IPS-NIHi7 (cell line): ENCODE data around the gene CETP.
"Not testable (repeated sequence)": the region's sequence is repeated elsewhere in the genome, so short reads cannot be mapped to it uniquely, and the experiment has no call there.

Experiments
- DNase-seq: peaks from one replicate; pipeline ENCODE4 v3.0.0; 2012; ENCODE audit warnings: mixed read lengths; ENCODE audit errors: extremely low spot score

The CETP gene

GRCh38 chr16:56934599-56935145 is 27.1 kb upstream of the CETP start:
- DNase-seq = not testable (repeated sequence)

- DNase-seq = no peak
Observed at GRCh38 chr16:56935201-56935600, 26.5 kb upstream of the CETP start.

DNA sequence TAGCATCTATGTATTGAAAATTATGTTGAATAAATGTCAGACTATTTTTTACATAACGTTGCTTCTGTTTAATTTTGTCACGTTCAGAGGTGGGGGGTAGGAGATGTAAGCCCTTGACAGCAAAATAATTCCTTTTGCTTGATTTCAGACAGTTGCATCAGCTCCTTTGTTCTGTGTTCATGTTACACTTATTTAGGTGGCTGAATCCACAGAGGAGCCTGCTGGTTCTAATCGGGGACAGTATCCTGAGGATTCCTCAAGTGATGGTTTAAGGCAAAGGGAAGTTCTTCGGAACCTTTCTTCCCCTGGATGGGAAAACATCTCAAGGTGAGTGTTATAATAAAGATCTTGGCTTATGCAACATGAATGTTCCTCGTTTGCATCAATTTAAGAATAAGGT is 25.3 kb upstream of the CETP start:
- no peak for DNase-seq

- no peak for DNase-seq
Observed at GRCh38 chr16:56936950-56937349, 24.8 kb upstream of the CETP start.

- no peak for DNase-seq
Observed at GRCh38 chr16:56938664-56939513, 22.9 kb upstream of the CETP start.

DNA sequence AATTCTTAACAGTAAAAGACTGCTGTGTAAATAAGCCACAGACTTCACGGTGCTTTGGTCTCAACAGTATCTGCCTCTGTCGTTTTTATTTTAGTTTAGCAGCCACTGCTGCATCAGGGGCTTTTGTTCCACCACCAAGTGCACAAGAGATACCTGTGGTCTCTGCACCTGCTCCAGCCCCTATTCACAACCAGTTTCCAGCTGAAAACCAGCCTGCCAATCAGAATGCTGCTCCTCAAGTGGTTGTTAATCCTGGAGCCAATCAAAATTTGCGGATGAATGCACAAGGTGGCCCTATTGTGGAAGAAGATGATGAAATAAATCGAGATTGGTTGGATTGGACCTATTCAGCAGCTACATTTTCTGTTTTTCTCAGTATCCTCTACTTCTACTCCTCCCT is 21.9 kb upstream of the CETP start:
- no peak for DNase-seq

- DNase-seq = no peak
Observed at GRCh38 chr16:56941092-56941491, 20.7 kb upstream of the CETP start.

DNA sequence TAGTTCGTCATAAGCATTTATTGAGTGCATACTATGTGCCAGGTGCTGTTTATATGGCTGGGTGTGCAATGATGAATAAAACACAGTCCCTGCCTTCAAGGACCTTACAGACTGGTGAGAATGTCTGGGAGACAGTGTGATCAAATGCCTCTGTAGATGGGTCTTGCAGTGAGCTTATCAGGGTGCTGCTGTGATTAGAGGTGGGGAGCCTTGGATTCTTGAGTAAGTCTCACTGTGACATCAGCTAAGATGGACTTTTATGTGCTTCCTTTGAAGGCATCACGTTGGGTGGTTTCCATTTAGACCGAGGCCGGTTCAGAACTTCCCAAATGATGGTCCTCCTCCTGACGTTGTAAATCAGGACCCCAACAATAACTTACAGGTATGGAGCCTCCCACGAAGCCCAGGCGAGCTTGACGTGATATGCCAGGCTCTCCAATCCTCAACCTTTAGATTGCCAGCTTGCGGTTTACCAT is 19.9 kb upstream of the CETP start:
- DNase-seq = no peak

DNA sequence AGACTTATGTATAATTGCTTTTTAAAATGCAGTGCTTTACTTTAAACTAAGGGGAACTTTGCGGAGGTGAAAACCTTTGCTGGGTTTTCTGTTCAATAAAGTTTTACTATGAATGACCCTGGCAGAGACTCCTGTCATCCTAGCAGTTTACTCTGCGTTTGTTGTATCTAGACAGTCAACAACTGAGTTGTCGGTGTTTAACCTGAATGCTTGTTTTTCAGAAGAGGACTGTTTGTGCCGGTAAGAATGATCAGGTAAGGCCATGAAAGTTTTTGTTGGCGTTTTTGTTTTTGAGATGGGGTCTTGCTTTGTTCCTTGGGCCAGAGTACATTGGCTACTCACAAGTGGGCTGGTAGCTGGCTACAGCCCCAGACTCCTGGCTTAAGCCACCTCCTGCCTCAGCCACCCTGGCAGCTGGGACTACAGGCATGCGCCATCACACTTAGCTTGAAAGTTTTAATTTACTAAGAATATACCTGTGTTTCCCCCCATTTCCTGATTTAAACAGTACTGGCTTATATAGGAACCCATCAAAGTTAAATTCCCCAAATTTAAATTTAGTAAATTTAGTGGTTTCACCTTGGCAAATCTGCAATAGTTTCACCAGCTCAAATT is 17.9 kb upstream of the CETP start:
- no peak for DNase-seq

DNA sequence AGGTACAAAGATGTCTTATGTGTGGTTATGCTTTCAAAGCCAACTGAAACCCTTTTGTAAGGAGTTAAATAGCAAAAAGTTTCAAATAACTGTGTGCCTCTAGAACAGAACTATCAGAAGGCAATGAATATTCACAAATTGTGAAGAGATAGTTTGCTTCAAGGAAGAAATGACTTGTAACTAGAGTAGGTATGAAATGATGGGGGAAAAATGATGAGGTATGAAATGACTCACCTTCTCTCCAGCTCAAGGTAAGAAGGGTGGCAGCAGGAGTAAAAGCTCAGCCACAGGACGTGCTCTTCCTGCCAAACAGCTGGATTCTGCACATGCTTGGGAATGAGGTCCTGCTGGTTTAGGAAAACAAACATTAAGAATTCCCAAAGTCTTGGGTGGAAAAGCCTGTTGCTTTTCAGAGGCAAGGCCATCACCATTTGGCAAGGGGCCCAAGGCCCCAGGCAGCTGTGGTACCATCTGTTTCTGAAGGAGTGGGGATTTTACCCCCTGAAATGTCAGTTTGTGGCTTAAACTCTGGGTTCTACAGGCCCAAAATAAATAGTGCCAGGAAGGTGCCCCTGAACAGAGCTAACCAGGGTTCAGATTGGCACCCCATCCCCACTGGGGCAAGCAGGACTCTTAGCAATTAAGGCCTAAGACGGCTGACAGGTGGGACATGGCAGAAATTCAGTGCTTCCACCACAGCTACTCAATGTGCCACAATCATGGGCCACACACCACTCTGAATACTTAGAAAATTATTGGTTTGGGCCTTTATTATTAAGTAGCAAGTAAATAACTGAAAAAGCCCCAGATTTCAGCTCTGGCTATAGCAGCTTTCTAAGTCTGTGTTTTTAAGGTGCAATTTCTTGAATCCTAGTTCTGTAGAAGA is 16.6 kb upstream of the CETP start:
- DNase-seq = no peak

DNA sequence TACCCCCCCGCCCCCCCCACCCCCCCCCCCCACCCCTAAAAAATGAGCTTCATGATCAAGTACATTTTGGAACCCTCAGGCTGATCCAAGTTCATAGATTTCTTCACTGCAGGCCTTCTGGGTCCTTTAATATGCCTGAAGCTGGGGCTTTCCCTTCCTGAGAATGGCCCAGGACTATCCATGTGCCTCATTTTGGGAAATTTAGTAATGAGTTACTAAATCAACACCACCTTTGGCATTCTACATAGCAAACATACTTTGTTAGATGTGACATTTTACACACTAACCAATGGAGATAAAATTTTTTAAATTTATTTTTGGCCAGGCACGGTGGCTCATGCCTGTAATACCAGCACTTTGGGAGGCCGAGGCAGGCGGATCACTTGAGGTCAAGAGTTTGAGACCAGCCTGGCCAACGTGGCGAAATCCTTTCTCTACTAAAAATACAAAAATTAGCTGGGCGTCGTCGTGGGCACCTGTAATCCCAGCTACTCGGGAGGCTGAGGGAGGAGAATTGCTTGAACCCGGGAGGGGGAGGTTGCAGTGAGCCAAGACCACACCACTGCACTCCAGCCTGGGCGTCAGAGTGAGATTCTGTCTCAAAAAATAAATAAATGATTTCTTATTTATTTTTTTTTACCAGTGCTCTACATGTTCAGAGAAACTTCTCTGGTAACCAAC is 15.8 kb upstream of the CETP start:
- no peak for DNase-seq

GRCh38 chr16:56946767-56947603 is 14.8 kb upstream of the CETP start:
- no peak for DNase-seq

DNA sequence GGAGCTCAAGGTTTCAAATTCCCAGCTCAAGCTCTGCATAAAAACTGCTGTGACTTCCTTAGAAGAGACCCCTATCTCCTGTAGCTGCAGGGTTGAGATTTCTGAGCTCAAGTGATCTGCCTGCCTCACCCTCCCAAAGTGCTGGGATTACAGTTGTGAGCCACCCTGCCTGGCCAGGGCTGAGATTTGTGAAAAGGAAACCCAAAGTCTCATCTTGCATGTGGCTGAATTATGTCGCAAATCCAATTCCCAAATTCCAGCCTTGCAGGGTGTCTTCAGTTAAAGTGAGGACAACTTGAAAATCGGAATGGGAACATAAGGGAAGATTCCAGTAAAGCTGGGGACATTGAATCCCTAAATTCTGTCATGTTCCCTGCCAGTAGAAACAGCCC is 14.2 kb upstream of the CETP start:
- DNase-seq = no peak

- DNase-seq = no peak
Observed at GRCh38 chr16:56948234-56948633, 13.5 kb upstream of the CETP start.

- DNase-seq = no peak
Observed at GRCh38 chr16:56950051-56950450, 11.7 kb upstream of the CETP start.

- no peak for DNase-seq
Observed at GRCh38 chr16:56950455-56950854, 11.3 kb upstream of the CETP start.

DNA sequence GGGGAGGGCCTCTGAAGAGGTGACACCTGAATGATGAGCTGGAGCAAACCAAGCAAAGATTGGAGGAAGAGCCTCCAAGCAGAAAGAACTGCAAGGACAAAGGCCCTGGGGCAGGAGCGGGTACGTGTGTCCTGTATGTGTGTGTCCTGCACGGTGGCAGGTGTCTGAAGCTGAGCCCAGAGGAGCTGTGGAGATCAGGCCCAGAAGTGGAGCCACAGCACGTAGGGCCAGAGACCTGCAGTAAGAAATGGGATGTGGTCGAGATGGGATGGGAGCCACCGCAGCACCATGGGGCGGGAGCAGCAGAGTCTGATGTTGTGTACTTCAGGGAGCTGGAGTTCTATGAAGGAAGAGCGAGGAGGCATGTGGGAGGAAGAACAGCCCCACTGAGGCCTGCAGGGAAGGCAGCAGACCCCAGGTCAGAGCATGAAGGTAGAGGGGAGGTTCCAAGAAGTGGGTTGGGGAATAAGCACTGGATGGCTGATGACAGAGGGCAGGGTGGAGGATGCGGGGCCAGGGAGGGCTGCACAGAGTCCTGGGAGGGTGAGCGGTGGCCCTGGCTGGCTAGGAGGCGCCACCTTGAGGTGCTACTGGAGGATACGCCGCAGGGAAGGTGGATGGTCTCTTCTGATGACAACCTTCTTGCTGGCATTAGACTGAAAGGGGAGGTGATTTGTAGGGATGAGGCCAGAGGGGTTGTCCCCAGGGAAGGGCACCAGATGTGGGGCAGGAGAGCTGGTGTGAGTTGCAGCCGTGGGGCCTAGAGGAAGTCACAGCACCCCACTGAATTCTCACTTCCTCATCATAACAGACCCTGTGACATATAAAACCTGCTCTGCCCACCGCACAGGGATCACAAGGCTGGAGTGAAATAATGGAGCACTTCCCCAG is 10.6 kb upstream of the CETP start:
- peak; percentile 83 for DNase-seq

DNA sequence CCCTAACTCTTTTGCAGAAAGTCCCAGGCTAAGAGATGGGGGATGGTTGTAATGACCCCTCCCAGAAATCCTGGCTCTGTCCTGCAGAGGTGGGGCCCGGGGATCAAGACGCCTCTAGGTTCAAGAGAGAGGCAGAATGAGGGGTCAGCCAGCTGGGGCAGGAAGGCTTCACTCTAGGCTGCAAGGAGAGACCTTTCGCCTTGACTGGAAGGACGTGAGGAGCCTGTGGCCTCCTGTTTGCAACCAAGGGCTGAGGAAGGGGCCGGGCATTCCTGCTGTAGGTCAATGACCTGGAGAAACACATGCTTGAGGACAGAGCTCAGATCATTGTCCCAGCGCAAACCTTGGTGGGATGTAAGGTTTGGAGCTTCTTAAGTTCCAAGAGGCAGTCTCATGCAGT is 8.7 kb upstream of the CETP start:
- no peak for DNase-seq

GRCh38 chr16:56956076-56956475 is 5.7 kb upstream of the CETP start:
- DNase-seq = no peak

DNA sequence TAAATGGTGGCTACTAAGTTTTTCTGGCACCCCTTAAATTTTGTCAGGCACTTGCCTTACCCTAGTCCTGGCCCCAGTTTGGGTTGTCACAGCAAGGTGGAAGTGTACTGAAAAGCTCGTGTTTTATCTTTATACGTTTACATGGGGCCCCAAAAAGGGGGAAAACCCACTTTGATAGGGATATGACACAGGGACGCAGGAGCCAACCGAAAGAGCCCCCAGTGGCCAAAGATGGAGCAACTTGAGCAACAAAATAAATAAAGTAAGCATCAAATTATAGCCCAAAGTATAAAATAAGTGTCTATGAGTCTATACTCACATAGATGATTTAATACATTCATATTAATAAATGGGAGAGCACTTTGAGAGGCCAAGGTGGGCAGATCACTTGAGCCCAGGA is 5.0 kb upstream of the CETP start:
- no peak for DNase-seq
